OCI-M1 (cell line): ENCODE data around the gene MAGEF1.
"Not testable (repeated sequence)": the region's sequence is repeated elsewhere in the genome, so short reads cannot be mapped to it uniquely, and the experiment has no call there.

Experiments
- DNase-seq: peaks from one replicate; lab custom pipeline; 2025; lab: John Stamatoyannopoulos, UW

Gene MAGEF1

DNA sequence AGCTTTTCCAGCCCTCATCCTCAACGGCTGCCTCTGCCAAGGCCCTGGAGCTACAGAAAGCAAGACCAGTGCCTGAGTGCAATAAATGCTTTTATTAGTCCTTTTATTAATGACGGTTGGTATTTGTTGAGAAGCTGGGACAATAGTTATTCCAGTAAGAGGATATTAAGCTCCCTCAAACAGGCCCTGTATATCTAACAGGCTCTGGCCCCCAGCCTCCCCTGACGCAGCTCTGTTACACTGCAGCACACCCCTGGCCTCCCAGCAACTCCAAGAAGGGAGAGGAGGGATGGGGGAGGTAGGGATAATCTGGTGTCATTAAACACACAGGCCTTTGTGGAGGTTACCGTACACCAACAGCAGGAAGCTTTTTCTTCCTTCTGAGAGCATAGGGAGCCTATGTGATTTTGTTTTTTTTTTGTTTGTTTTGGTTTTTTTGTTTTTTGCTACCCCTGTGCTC is 30.8 kb upstream of the MAGEF1 start:
- DNase-seq, result no peak

DNA sequence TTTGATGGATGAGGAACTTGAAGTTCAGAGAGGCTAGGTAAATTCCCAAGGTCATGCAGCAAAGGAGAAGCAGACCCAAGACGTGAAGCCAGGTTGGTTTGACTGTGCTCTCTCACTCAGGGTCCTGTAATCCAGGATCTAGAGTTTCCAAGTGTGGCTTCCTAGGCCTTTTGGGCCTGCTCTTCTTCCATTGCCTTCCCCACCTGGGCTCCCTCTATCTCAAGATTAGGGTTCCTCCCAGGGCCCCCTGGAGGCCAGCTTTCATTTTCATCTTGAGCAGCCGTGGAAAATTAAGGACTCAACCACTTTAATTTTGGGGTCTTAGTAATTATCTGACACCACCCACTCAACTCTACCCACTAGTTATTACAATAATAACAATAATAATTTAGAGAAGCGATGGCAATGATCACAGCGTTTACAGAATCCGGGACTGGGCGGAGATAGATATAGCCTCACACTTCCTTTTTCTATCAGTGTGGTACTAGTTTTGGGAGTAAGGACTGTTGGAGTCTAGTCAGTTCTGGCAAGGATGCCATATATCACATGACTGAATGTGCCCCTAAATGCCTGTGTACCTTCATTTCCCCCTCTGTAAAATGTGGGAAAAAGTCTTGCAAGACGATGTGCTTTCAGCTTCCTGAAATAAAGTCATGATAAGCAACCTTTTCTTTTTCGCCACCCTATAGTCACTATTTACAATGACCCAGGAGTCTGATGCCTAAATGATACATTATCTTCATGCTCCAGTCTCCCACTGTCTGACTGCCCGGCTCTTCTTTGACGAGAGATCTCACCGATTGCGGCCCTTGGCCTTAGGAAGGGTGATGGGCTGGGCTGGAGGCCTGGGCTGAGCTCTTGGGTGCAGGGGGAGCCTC is 30.2 kb upstream of the MAGEF1 start:
- DNase-seq, result peak; percentile 47

DNA sequence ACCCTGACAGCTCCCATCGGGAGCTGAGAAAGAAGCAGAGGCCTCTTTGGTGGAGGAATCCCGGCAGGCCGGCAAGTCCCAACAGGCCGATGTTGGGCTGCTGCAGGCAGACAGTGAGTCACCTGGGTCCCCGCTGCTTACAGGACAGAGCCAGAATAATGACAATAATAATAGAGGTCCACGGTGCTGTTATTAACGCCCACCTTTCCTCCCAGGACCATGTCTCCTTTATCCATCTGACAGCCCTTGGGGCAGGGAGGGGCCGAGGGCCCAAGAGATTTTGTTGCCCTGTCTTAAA is 29.3 kb upstream of the MAGEF1 start:
- DNase-seq, result no peak

DNA sequence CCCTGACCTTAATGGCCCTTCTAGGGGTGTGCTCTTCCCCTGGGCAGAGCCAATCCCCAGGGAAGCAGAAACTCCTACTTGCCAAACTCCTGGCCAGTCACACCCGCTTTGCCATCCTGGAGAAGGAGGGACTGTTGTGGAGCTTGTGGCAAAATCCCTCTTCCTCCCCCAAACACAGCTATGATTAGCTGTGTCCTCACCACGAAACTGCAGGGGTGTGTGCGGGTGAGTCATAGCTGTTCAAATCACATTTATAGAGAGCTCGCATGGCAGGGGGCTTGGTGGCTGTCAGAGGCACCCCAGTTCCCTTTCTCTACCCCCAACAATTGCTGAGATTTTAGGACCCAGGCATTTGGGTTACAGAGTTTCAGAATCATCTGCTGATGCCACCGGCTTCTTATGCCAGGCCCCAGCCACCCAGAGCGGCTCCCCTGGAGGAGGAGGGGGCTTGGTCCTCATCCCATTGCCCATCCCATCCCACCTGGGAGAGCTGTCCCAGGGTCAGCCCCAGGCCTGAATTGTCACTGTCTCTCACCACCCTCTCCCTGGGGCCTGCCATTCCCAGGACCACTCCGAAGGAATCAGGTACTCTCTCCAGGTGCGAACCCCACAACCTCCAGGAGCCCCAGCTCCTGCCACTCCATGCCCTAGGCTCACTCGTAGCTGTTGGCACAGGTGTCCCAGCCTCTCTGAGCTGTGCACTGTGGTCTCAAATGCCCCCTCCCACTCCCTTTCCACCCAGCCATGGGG is 28.8 kb upstream of the MAGEF1 start:
- no peak for DNase-seq

DNA sequence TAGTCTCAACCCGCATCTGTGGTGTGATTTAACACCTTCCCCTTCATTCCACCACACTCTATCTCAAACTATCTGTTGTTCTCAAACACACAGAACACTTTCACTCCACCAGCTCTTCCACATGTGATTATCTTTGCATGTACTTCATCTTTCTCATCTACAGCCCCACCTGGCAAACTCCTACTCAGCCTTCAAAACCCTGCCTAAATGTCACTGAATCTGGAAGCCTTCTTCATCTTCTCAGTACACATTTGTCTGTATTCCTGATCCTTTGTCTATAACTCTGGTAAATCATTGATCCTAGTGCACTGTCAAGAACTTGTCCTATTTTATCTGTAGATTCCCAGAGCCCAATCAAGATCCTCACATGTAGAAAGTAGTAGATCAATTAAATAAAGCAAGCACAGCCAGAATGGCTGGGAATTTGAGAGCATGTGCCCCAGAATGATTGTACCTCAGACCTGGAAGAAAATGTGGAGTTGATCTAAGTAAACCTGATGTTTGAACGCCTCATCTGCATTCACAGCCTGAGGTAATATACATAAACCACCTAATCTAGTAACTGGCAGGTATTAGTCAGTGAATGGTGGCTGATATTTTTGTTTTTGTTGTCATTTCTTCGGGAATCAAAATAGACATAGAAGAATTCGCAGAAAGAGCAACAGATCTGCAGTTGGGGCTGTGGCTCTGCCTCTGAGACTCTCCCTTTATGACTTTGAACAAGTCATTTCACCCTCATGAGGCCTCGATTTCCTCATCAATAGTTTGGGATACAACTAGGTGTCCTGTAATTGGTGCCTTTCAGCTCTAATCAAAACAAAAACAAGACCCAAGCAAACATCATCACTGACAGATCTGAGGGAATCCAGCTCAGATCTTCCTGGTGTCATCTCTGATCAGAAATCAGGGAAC is 28.0 kb upstream of the MAGEF1 start:
- DNase-seq, result no peak

DNA sequence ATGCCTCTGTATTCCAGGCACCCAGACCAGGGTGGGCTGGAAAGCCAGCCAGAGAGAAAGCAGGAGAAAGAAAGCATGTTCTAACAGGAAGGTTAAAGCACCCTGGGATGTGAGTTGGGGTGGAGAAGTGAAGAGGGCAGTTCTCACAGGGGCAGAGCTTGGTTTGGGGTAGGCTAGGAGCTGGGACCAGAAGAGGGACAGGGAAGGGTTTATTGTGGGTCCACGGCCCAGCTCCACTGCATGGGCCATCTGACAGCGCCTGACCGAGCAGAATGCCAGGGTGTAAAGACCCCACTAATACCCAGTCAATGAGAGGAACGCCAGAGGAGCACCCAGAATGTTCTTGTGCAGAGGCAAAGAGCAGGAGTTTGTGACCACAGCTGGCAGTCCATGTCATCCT is 27.1 kb upstream of the MAGEF1 start:
- DNase-seq, result no peak

DNA sequence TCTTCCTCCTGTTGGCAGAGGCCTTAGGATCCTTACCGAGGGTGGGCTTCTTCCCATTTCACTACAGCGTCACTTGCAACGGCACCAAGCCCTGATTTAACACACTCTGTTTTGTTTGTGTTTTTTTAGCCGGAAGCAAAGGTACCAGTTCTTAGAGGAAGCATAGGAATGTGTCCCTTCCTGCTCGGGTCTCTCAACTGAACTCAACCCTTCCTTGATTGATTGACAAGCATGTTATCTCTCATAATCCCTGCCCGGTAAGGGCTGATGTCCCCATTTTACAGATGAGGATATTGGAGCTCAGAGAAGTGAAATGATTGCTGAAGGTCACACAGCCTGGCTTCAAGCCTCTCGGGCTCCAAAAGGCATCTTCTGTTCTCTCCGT is 26.6 kb upstream of the MAGEF1 start:
- no peak for DNase-seq

DNA sequence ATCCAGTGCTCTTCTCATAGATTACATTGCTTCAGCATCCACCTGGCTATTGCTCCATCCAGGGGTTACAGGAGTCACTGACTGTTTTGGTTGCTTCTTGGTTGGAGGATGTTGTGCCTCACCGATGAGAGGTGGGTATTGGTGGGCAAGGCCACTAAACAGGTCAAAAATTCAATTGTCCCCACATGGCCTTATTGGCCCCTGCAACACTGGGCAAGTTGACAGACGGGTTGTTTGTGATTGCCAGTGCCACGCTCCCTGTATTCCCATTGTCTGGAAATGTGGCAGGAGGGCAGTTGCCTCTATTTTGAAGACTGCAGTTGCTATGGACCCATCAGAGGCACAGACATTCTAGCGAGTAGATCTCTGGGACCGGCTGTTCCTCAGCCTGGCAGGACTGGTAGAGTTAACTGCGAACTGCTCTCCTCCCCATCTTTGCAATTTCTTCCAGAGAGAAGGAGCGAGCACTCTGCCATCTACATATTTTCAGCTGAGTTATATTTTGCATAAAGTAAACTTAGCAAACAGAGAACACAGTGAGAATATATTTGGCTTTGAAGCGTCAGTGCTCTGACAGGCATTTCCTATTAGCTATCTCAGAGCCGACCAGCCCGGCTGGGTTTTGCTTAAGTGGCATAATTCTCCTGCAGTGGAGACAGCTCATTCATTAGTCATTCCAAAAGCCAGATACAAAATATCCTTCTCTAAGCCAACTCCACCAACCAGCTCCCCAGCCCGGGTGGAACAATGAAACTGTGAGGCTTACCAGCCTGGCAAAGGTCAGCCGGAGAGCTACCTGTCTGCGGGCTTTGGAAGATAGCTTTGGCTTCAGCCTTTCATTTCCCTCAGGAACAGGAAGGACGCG is 26.0 kb upstream of the MAGEF1 start:
- no peak for DNase-seq

DNA sequence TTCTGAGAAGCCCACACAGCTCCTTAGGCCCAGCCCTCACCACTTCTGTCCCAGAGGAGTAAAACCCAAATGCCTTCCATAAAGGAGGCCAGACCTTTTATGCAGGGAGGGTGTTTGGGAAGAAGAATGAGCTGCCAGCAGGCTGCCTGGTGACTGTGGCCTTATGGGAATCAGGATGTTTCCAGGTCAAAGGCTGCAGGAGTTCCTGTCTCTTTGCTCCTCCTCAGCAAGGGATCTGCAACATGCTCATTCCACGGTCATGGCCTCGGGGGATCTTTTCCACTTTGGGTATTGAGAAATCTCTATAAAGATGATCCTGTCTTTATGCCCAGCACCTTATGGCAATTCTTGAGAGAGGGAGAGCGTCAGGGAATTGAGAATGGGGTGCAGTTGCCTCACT is 25.2 kb upstream of the MAGEF1 start:
- DNase-seq, result no peak

DNA sequence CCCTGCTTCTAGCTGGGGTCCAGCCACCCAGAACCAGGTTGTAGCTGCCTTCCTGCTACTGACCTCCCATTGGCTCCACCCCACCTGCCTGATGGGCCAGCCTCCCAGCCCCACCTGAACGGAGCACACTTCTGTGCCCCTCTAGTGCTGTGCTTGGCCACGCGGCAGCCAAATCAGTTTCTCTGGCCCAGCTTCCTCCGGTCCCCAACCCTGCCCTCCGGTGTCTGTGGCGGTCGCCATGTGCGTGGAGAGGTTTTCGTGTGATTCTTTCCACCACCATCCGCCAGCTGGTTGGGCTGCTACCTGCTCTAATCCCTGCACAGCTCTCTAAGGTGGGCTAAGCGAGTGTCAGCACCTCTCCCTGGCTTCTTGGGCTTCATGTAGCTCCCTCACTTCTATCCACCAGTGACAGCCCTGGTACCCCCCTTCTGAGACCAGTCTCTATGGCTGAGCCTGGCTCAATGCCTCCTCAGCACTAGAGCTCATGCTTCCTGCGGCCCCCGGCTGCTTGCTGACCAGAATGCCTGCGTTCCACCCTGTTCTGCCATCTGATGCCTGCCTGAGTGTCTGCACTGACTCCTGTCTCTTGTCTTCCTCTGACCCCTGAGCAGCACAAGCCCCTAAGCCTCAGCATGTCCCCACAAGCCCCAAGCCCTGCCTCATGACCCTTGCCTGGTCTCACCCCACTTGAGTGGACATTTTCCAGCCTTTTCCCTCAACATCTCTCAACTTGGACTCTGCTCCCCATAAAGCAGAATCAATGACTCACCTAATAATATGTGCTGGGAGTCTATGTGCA is 23.2 kb upstream of the MAGEF1 start:
- DNase-seq, result no peak

DNA sequence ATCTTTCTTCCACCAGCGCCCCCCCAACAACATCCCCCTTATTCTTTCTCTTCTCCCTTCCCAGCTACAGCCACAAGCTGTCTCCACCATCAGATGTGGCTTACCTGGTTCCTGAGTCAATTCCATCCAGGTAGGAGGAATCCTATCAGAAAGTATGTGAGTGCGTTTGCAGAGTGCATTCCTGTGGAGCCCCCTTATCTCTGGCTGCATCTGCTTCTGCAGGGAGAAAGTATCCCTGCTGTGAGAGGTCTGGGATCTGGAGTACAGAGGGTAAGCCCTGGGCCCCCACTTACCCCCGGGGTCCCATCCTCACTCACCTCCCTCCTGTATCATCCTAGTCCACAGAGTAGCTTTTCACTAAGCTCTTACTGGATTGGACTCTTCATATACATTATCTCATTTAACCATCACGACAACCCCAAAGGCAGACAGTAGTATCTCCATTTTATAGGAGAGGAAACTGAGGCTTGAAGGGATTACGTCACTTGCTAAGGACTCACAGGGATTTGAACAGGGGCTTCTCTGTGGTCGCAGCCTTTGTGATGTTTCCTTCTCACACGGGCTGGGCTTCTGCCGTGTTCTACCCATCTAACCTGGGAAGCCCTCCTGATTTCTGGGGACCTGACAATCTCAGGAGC is 22.2 kb upstream of the MAGEF1 start:
- no peak for DNase-seq

DNA sequence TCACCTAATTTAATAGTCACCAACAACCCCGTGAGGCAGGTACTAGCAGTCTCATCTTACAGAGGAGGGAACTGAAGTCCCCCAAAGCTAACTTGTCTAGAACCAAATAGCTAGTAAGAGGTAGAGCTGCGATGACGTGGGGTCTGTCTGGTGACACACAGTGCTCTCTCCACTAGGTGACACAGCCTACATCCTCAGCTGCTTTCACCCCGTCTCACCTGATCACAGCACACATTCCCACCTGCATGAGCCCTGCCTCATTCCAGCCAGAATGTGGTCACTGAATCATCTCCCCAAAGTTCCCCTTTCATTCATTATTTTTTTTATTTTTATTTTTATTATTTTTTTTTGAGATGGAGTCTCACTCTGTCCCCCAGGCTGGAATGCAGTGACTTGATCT is 21.3 kb upstream of the MAGEF1 start:
- no peak for DNase-seq

DNA sequence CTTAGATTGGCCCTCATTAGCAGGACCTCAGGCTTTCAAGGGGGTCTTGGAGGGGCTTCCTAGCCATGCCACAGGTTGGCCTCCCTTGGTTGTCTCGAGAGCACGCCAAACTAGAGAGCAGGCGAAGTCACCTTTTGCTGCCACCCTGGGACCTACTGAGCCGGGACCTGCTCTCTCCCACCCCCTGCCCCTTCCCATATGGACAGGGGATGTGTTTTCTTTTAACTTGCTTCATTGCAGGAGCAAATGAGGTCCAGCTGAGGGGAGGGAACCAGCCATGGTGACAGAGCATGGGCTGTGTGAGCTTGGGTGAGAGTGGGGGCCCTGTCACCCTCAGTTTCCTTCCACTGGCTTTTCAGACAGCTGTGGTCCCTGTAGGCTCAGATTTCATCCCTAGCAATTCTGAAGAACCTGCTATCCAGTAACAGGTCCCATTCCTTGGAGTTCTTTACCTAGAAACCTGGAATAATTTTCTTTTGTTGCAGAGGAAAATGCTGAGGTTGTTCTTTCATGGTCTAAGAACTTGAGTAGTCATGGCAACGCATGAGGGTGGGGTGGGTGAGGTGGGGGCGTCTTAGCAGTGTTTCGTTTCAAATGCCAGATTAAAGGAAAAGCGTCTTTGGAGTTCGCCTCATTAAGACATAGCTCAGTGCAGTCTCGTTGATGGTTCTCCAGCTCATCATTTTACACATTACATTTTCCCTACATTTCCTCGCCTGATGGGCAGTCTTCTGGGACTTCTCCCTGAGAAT is 20.1 kb upstream of the MAGEF1 start:
- DNase-seq, result no peak

DNA sequence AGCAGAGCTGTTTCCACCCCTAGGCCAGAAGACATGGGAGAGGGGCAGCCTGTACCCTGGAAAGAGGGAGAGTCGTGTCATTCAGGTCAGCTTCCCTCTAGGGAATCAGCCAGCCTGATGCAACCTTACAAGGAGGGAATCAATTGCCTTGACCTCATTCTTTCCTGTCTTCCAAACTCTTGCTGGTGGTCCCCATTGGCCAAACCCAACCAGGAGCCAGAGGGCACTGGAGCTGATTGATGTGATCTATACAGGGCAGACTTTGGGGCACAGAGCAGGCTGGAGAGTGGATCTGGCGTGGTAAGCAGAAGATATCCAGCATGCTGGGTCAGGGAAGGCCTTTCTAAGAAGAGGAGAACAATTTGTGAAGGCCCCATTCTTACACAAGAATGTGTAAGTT is 19.1 kb upstream of the MAGEF1 start:
- no peak for DNase-seq

DNA sequence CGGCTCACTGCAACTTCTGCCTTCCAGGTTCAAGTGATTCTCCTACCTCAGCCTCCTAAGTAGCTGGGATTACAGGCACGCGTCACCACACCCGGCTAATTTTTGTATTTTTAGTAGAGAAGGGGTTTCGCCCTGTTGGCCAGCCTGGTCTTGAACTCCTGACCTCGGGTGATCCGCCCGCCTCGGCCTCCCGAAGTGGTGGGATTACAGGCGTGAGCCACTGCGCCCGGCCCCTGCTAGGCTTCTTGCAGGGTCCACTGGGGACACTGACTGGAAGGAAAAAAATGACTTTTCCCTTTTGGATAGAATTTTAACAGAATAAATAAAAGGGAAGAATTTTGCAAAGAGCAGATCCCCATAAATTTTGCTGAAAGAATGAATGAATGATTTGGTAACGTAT is 17.3 kb upstream of the MAGEF1 start:
- DNase-seq, result not testable (repeated sequence)

DNA sequence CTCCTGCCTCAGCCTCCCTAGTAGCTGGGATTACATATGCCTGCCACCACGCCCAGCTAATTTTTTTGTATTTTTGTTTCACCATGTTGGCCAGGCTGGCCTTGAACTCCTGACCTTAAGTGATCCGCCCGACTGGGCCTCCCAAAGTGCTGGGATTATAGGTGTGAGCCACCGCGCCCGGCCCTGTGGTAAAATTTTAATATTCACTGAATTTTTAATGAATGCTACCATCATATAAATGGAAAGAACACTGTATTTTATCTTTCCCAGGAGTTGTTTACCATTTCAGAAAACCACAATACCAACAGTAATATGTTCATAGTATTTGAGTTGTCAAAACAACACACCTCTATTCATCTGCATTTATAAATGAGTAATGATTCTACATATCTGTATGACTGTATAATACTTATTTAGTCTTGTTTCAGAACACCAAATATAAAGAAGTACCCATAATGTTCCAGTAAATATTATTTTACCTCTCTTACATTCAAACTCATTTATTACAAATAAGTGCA is 16.2 kb upstream of the MAGEF1 start:
- no peak for DNase-seq

DNA sequence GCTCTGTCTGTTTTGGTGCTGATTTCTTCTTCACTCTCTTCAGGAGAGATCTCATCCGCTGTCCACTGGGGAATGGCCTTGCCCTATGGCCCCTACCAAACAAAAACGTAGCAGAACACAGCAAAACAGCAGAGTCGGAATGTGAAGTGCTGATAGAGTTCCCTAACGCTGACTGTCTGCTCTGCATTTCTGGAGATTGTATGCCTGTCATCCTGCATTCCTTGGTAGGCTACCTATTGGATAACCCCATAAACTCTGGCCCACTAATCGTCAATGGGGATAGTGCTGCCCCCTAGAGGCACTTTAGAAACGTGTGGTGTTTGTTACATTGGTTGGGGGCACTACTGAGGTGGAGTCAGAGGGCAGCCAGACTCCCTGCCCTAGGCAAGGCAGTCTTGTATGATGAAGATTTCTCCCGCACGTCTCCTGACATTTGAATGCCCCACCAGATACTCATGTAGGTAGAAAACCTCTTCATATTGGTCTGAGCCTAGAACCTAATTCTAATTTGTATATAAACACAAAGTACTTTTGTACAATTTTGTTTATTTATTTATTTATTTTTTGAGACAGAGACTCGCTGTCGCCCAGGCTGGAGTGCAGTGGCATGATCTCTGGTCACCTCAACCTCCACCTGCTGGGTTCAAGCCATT is 15.6 kb upstream of the MAGEF1 start:
- peak; percentile 53 for DNase-seq

DNA sequence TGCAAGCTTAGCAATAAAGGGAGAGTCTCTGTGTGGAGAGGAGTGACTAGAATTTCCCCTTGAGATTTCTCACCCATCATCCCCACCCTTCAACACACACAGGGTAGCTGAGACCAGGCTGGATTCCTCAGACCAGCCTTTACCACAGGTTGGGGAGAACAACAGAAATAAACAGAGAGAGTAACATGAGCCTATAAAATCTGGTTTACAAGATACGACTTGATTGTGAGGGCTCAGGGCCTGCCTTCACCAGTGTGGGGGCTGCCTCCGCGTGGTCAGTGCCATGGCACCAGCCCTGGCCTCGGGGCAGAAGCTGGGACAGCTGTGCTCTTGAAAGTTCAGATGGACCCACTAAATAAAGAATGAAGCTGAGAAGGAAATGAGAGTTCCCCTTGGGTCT is 14.6 kb upstream of the MAGEF1 start:
- no peak for DNase-seq
